ENCODE data around the gene NTPCR. TPM values are rescaled to one million over a fixed set of nuclear protein-coding genes. Genes with fewer than 3 reads are reported as not detected.

The NTPCR gene
- total and polyA plus RNA-seq, 2 donors (not counting 3 experiments of a cell fraction or from before 2014, with no cell fraction given) = 13.2 to 35.3 TPM

DNA sequence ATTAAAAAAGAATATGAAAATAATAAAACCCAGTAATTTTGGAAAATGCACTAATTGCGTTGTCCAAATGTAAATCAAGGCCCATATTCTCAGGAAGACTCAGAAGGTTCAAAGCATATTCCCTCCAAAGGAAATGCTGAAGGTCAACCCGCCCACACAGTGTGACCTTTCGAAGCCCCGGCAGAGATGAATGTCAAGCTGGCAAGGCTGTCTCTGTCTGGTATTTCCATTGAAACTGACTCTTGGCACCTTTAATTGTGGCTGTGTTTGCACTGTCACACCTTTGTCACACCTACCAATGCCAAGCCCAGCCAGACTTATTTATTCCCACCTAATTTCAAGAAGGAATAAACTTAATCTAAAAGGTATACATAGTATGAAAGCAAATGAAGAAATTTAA is 82.5 kb downstream of the NTPCR start:
- CTCF ChIA-PET = no interaction called here
- Histone ChIP-seq H2AFZ (ENCODE audit: low read depth, low read length) (no peak overlapping the region), H3K27me3 (ENCODE audit: control insufficient read depth in 2 of 2, insufficient read depth in 2 of 2, low read length in 2 of 2) (no peaks in the 10 kb centered on the region), H3K4me3 (replicated peaks in 1 of 3; ENCODE audit: insufficient read depth in 1 of 3, low read depth in 1 of 3, low read length in 3 of 3) (no peak overlapping the region), H3K4me2 (ENCODE audit: insufficient read depth, low read length) (no peak overlapping the region), H3K9me1 (replicated peaks; ENCODE audit: control insufficient read depth, extremely low read depth, insufficient read depth, low read length) (no peaks in the 10 kb centered on the region), H3K79me2 (ENCODE audit: control insufficient read depth, insufficient read depth, low read length) (no peaks in the 10 kb centered on the region), H3K27ac (ENCODE audit: insufficient read depth, low read depth, low read length) (no peak overlapping the region), H3K9ac (replicated peaks; ENCODE audit: extremely low read depth, insufficient read depth, low read length) (no peak overlapping the region), H3K36me3 (ENCODE audit: control insufficient read depth in 2 of 2, extremely low read depth in 1 of 2, insufficient read depth in 2 of 2, low read length in 2 of 2) (no peaks in the 10 kb centered on the region), H4K20me1 (replicated peaks; ENCODE audit: control insufficient read depth, extremely low read depth, insufficient read depth, low read length) (no peaks in the 10 kb centered on the region), H3K4me1 (ENCODE audit: control insufficient read depth, extremely low read depth, insufficient read depth, low read length) (no peaks in the 10 kb centered on the region), H3K9me3 (replicated peaks; ENCODE audit: control insufficient read depth, insufficient read depth, low read length) (no peaks in the 10 kb centered on the region)
- intact Hi-C loops (cut with micrococcal nuclease) = no loop called here
- BruUV-seq (replicated peaks) = no TSS peak
- POLR2A ChIA-PET = no interaction called here
- TF ChIP-seq JUN (IDR thresholded peaks at IDR 0.05; ENCODE audit: borderline replicate concordance, insufficient read depth, insufficient read length, low read depth) (no peak), MYC (IDR thresholded peaks at IDR 0.05; ENCODE audit: low read depth, low read length) (no peak), FOS (IDR thresholded peaks at IDR 0.05; ENCODE audit: borderline replicate concordance, insufficient read depth, low read length) (no peak), POLR2A (IDR thresholded peaks at IDR 0.05; ENCODE audit: low read depth, low read length) (no peak), MAX (IDR thresholded peaks at IDR 0.05; ENCODE audit: insufficient read depth, insufficient read length) (no peak), CTCF (IDR thresholded peaks at IDR 0.05; ENCODE audit: extremely low read depth in 1 of 2, insufficient read depth in 1 of 2, low read depth in 1 of 2, low read length in 2 of 2) (no peak), POLR2AphosphoS5 (IDR thresholded peaks at IDR 0.05; ENCODE audit: insufficient read depth, low read depth, low read length) (no peak), GATA2 (IDR thresholded peaks at IDR 0.05; ENCODE audit: insufficient read depth, insufficient read length, low read depth, low read length) (no peak), EZH2 (IDR thresholded peaks at IDR 0.05; ENCODE audit: borderline replicate concordance, low read depth, low read length, severe bottlenecking) (no peak)
- dilution Hi-C loops (cut with MboI; ENCODE audit: extremely low pct_ligation_motif_present, low sequenced_read_pairs) = no loop called here
- no peak for DNase-seq (ENCODE audit: low read depth, low spot score)
- FAIRE-seq = no peak
